ENCODE measurements around the gene KMT2B.
A peak's percentile ranks its signal among the peaks of the same experiment; 100 is the strongest.

The KMT2B gene

DNA sequence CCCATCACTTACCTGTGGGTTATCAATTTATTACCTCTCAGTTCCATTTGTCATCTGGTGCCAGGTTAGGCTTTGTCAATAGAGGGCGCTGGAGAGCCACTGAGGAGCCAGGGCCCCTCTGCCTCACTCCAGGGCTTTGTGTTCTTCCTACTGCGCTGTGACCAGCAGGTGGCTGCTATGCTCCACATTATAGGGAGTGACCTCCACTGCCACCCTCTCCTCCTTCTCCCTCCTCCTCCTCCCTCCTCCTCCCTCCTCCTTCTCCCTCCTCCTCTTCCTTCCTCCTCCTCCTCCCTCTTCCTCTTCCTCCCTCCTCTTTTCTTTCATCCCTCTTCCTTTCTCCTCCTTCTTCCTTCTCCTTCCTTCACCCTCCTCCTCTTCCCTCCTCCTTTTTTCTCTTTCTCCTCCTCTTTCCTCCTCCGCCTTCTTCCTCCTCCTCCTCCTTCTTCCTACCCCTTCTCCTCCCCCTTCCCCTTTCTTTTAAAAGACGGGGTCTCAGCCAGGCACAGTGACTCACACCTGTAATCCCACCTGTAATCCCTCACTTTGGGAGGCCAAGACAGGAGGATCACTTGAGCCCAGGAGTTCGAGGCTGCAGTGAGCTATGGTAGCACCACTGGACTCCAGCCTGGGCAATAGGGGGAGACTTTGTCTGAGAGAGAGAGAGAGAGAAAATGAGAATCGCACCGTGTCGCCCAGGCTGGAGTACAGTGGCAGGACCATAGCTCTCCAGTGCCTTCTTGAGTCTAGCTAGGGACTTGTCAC, 23.8 kb upstream of the KMT2B start:
- Histone ChIP-seq H3K36me3 (ENCODE audit: control insufficient read depth in 1 of 2, insufficient read depth in 2 of 2, low read length in 2 of 2) (no peaks in the 10 kb centered on the region), H2BK120ac (ENCODE audit: insufficient read depth, low read length, poor library complexity) (no peak overlapping the region), H4K91ac (ENCODE audit: low read depth, low read length) (no peak overlapping the region), H4K12ac (ENCODE audit: low read depth, low read length) (no peak overlapping the region), H2AK5ac (ENCODE audit: low read length) (no peak overlapping the region), H3K23ac (ENCODE audit: low read length) (no peak overlapping the region), H2BK12ac (ENCODE audit: low read length) (no peak overlapping the region), H3K4me2 (ENCODE audit: low read length) (no peak overlapping the region), H3K14ac (ENCODE audit: low read length) (no peak overlapping the region), H2AFZ (ENCODE audit: insufficient read depth, low read length, poor library complexity) (no peak overlapping the region), H3K27ac (ENCODE audit: low read depth, low read length) (no peak overlapping the region), H2BK5ac (ENCODE audit: low read depth, low read length, poor library complexity) (no peak overlapping the region), H3K4ac (ENCODE audit: low read depth, low read length) (no peak overlapping the region), H3K9ac (ENCODE audit: low read length) (no peak overlapping the region), H3K18ac (ENCODE audit: low read length) (no peak overlapping the region), H3K79me2 (ENCODE audit: control insufficient read depth, insufficient read depth, low read length, poor library complexity) (no peaks in the 10 kb centered on the region), H3K27me3 (ENCODE audit: insufficient read depth, low read length) (no peaks in the 10 kb centered on the region), H4K8ac (ENCODE audit: low read depth, low read length) (no peak overlapping the region), H3K4me3 (ENCODE audit: low read depth, low read length) (no peak overlapping the region), H3K79me1 (ENCODE audit: low read length) (no peaks in the 10 kb centered on the region), H3K9me3 (ENCODE audit: insufficient read depth, low read depth, low read length) (no peaks in the 10 kb centered on the region), H3K4me1 (ENCODE audit: control insufficient read depth in 1 of 2, insufficient read depth in 2 of 2, low read length in 2 of 2) (peaks cover 4 to 5% of the 10 kb centered on the region in 2 experiments)
- DNase-seq: peak; percentile 91 to 95
- WGBS (ENCODE audit: extremely low coverage, insufficient coverage, insufficient read length): no CpG with 5 or more reads among the region's 8 CpGs

DNA sequence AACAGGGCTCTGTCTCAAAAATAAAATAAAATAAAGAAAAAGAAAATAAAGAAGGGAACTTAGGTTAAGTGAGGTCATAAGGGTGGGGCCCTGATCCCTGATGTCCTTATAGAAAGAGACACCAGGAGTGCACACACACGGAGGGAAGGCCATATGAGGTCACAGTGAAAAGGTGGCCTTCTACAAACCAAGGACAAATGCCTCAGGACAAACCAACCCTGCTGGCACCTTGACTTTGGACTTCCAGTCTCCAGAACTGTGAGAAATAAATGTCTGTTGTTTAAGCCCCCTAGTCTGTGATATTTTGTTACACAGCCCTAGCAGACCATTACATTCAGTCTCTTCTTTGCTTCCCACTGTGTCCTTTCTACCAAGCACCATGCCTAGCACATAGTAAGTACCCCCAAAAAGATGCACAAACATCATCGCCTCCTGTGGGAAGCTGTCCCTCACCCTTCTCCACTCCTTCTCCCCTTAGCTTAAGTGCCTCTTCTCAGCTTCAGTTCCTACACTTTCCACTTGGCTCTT, 21.8 kb upstream of the KMT2B start:
- no peak overlapping the region for H2BK120ac ChIP-seq (ENCODE audit: insufficient read depth, low read length, poor library complexity)
- WGBS (ENCODE audit: extremely low coverage, insufficient coverage, insufficient read length): no CpG with 5 or more reads among the region's 2 CpGs
- H3K4ac ChIP-seq (ENCODE audit: low read depth, low read length): no peak overlapping the region
- H2AK5ac ChIP-seq (ENCODE audit: low read length): no peak overlapping the region
- H3K23ac ChIP-seq (ENCODE audit: low read length): no peak overlapping the region
- H3K79me2 ChIP-seq (ENCODE audit: control insufficient read depth, insufficient read depth, low read length, poor library complexity): no peaks in the 10 kb centered on the region
- no peak overlapping the region for H4K91ac ChIP-seq (ENCODE audit: low read depth, low read length)
- no peak overlapping the region for H3K27ac ChIP-seq (ENCODE audit: low read depth, low read length)
- H2AFZ ChIP-seq (ENCODE audit: insufficient read depth, low read length, poor library complexity): no peak overlapping the region
- H3K9ac ChIP-seq (ENCODE audit: low read length): no peak overlapping the region
- no peaks in the 10 kb centered on the region for H3K9me3 ChIP-seq (ENCODE audit: insufficient read depth, low read depth, low read length)
- H2BK12ac ChIP-seq (ENCODE audit: low read length): no peak overlapping the region
- DNase-seq: no peak
- no peak overlapping the region for H2BK5ac ChIP-seq (ENCODE audit: low read depth, low read length, poor library complexity)
- H3K14ac ChIP-seq (ENCODE audit: low read length): no peak overlapping the region
- no peaks in the 10 kb centered on the region for H3K27me3 ChIP-seq (ENCODE audit: insufficient read depth, low read length)
- no peak overlapping the region for H3K4me2 ChIP-seq (ENCODE audit: low read length)
- no peak overlapping the region for H4K8ac ChIP-seq (ENCODE audit: low read depth, low read length)
- H3K36me3 ChIP-seq (ENCODE audit: control insufficient read depth in 1 of 2, insufficient read depth in 2 of 2, low read length in 2 of 2): no peaks in the 10 kb centered on the region
- no peak overlapping the region for H4K12ac ChIP-seq (ENCODE audit: low read depth, low read length)
- H3K4me1 ChIP-seq (ENCODE audit: control insufficient read depth in 1 of 2, insufficient read depth in 2 of 2, low read length in 2 of 2): peaks cover 4 to 5% of the 10 kb centered on the region in 2 experiments
- no peak overlapping the region for H3K18ac ChIP-seq (ENCODE audit: low read length)
- H3K4me3 ChIP-seq (ENCODE audit: low read depth, low read length): no peak overlapping the region
- no peaks in the 10 kb centered on the region for H3K79me1 ChIP-seq (ENCODE audit: low read length)

GRCh38 chr19:35696835-35697234, 21.0 kb upstream of the KMT2B start:
- H3K18ac ChIP-seq (ENCODE audit: low read length): no peak overlapping the region
- H3K4me2 ChIP-seq (ENCODE audit: low read length): no peak overlapping the region
- WGBS (ENCODE audit: extremely low coverage, insufficient coverage, insufficient read length): no CpG with 5 or more reads among the region's 4 CpGs
- H2BK120ac ChIP-seq (ENCODE audit: insufficient read depth, low read length, poor library complexity): no peak overlapping the region
- DNase-seq: no peak
- H3K9me3 ChIP-seq (ENCODE audit: insufficient read depth, low read depth, low read length): no peaks in the 10 kb centered on the region
- no peak overlapping the region for H2AK5ac ChIP-seq (ENCODE audit: low read length)
- no peak overlapping the region for H4K12ac ChIP-seq (ENCODE audit: low read depth, low read length)
- no peak overlapping the region for H3K23ac ChIP-seq (ENCODE audit: low read length)
- no peaks in the 10 kb centered on the region for H3K27me3 ChIP-seq (ENCODE audit: insufficient read depth, low read length)
- H4K8ac ChIP-seq (ENCODE audit: low read depth, low read length): no peak overlapping the region
- H3K4ac ChIP-seq (ENCODE audit: low read depth, low read length): no peak overlapping the region
- no peak overlapping the region for H2BK5ac ChIP-seq (ENCODE audit: low read depth, low read length, poor library complexity)
- H3K27ac ChIP-seq (ENCODE audit: low read depth, low read length): no peak overlapping the region
- no peaks in the 10 kb centered on the region for H3K36me3 ChIP-seq (ENCODE audit: control insufficient read depth in 1 of 2, insufficient read depth in 2 of 2, low read length in 2 of 2)
- peaks cover 3 to 4% of the 10 kb centered on the region in 2 experiments for H3K4me1 ChIP-seq (ENCODE audit: control insufficient read depth in 1 of 2, insufficient read depth in 2 of 2, low read length in 2 of 2)
- no peak overlapping the region for H2BK12ac ChIP-seq (ENCODE audit: low read length)
- no peak overlapping the region for H3K9ac ChIP-seq (ENCODE audit: low read length)
- H4K91ac ChIP-seq (ENCODE audit: low read depth, low read length): no peak overlapping the region
- no peak overlapping the region for H2AFZ ChIP-seq (ENCODE audit: insufficient read depth, low read length, poor library complexity)
- H3K79me1 ChIP-seq (ENCODE audit: low read length): no peaks in the 10 kb centered on the region
- no peaks in the 10 kb centered on the region for H3K79me2 ChIP-seq (ENCODE audit: control insufficient read depth, insufficient read depth, low read length, poor library complexity)
- no peak overlapping the region for H3K14ac ChIP-seq (ENCODE audit: low read length)
- H3K4me3 ChIP-seq (ENCODE audit: low read depth, low read length): no peak overlapping the region

GRCh38 chr19:35702223-35703012, 15.4 kb upstream of the KMT2B start:
- H2BK120ac ChIP-seq (ENCODE audit: insufficient read depth, low read length, poor library complexity): no peak overlapping the region
- no peak overlapping the region for H3K27ac ChIP-seq (ENCODE audit: low read depth, low read length)
- H3K23ac ChIP-seq (ENCODE audit: low read length): no peak overlapping the region
- peak; percentile 96 to 99 for DNase-seq
- no peaks in the 10 kb centered on the region for H3K79me2 ChIP-seq (ENCODE audit: control insufficient read depth, insufficient read depth, low read length, poor library complexity)
- H3K4me1 ChIP-seq (ENCODE audit: control insufficient read depth in 1 of 2, insufficient read depth in 2 of 2, low read length in 2 of 2): peaks cover 3 to 5% of the 10 kb centered on the region in 2 experiments
- no CpG with 5 or more reads among the region's 50 CpGs for WGBS (ENCODE audit: extremely low coverage, insufficient coverage, insufficient read length)
- no peak overlapping the region for H3K14ac ChIP-seq (ENCODE audit: low read length)
- no peaks in the 10 kb centered on the region for H3K79me1 ChIP-seq (ENCODE audit: low read length)
- no peak overlapping the region for H2BK12ac ChIP-seq (ENCODE audit: low read length)
- no peak overlapping the region for H2AK5ac ChIP-seq (ENCODE audit: low read length)
- no peak overlapping the region for H2BK5ac ChIP-seq (ENCODE audit: low read depth, low read length, poor library complexity)
- peak overlapping the region; percentile 9 for H4K12ac ChIP-seq (ENCODE audit: low read depth, low read length)
- no peaks in the 10 kb centered on the region for H3K9me3 ChIP-seq (ENCODE audit: insufficient read depth, low read depth, low read length)
- no peak overlapping the region for H3K18ac ChIP-seq (ENCODE audit: low read length)
- peak overlapping the region; percentile 95 for H2AFZ ChIP-seq (ENCODE audit: insufficient read depth, low read length, poor library complexity)
- H3K4me3 ChIP-seq (ENCODE audit: low read depth, low read length): peak overlapping the region; percentile 67
- H3K27me3 ChIP-seq (ENCODE audit: insufficient read depth, low read length): no peaks in the 10 kb centered on the region
- H4K91ac ChIP-seq (ENCODE audit: low read depth, low read length): no peak overlapping the region
- no peaks in the 10 kb centered on the region for H3K36me3 ChIP-seq (ENCODE audit: control insufficient read depth in 1 of 2, insufficient read depth in 2 of 2, low read length in 2 of 2)
- H4K8ac ChIP-seq (ENCODE audit: low read depth, low read length): peak overlapping the region; percentile 81
- no peak overlapping the region for H3K9ac ChIP-seq (ENCODE audit: low read length)
- peak overlapping the region; percentile 90 for H3K4me2 ChIP-seq (ENCODE audit: low read length)
- no peak overlapping the region for H3K4ac ChIP-seq (ENCODE audit: low read depth, low read length)

All from trophoblast cell (in vitro differentiated cells and primary cell).